SH-SY5Y (cell line): ENCODE data around the gene RPS6KL1.

Experiments
- GATA2 ChIP-seq: IDR thresholded peaks from 2 replicates; pipeline ENCODE4 v1.6.1; 2011; ENCODE audit warnings: mild to moderate bottlenecking, low read depth, low read length
- GATA3 ChIP-seq: IDR thresholded peaks from 2 replicates; pipeline ENCODE4 v1.6.1; 2011; ENCODE audit warnings: low read depth, mild to moderate bottlenecking, low read length, moderate library complexity

DNA sequence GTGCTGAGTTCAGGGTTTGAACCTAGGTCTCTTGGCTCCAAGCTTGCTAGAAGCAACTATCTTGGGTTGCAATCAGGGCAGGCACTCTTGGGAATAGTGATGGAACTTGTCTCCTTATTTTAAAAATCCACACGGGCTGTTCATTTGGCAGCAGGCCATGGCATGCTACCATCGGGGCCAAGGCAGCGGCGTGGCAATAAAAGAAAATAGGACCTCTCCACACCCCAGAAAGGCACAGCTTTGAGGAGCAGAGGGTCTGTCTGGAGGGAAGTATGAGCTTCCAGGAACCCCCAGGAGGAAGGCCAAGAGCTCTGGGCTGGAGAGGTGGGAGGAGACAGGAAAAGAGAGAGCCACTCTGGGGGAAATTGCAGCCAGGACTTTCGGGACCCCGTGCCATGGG lies 15.3 kb downstream of the RPS6KL1 start:
- TF ChIP-seq GATA2: no peak
- no peak for TF ChIP-seq GATA3
